ENCODE results near the gene MAG.
"Not testable (repeated sequence)": the region's sequence is repeated elsewhere in the genome, so short reads cannot be mapped to it uniquely, and the experiment has no call there.

Gene MAG

GRCh38 chr19:35348911-35349611 is 57.1 kb downstream of the MAG start:
- no peak for DNase-seq

GRCh38 chr19:35349614-35350521 is 57.9 kb downstream of the MAG start:
- DNase-seq: no peak

- DNase-seq: no peak
Measured at GRCh38 chr19:35350591-35350990, 58.6 kb downstream of the MAG start.

- no peak for DNase-seq
Measured at GRCh38 chr19:35351411-35352176, 59.6 kb downstream of the MAG start.

GRCh38 chr19:35352177-35352447 is 60.2 kb downstream of the MAG start:
- no peak for DNase-seq

GRCh38 chr19:35352448-35353304 is 60.7 kb downstream of the MAG start:
- peak; percentile 74 for DNase-seq

- DNase-seq: no peak
Measured at GRCh38 chr19:35353635-35354034, 61.7 kb downstream of the MAG start.

GRCh38 chr19:35354898-35355297 is 62.9 kb downstream of the MAG start:
- no peak for DNase-seq

- no peak for DNase-seq
Measured at GRCh38 chr19:35355791-35356460, 64.0 kb downstream of the MAG start.

GRCh38 chr19:35357867-35358573 is 66.1 kb downstream of the MAG start, which contains the start of gene FFAR3:
Gene FFAR3 (plus strand): TSS chr19:35358460. CDS start chr19:35358891, 431 bp downstream.
- DNase-seq: peak; percentile 28

- DNase-seq: not testable (repeated sequence)
Measured at GRCh38 chr19:35358834-35359233, 66.9 kb downstream of the MAG start.

- not testable (repeated sequence) for DNase-seq
Measured at GRCh38 chr19:35359395-35359794, 67.4 kb downstream of the MAG start.

- DNase-seq: not testable (repeated sequence)
Measured at GRCh38 chr19:35360081-35360480, 68.1 kb downstream of the MAG start.

GRCh38 chr19:35360880-35361420 is 69.0 kb downstream of the MAG start:
- no peak for DNase-seq

GRCh38 chr19:35362261-35363000 is 70.5 kb downstream of the MAG start:
- no peak for DNase-seq

- no peak for DNase-seq
Measured at GRCh38 chr19:35363001-35363590, 71.1 kb downstream of the MAG start.
